ENCODE data around the gene TNNI2.

- TF ChIP-seq CTCF (IDR thresholded peaks at IDR 0.05; ENCODE audit: low read depth, low read length) (no peak), POLR2A (IDR thresholded peaks at IDR 0.05; ENCODE audit: extremely low read depth, insufficient read length) (no peak), MAX (IDR thresholded peaks at IDR 0.05; ENCODE audit: low read depth, low read length) (no peak)
Observed at GRCh38 chr11:1817511-1817910, 21.3 kb upstream of the TNNI2 start.

All from NB4 (cell line).